DOHH2 (cell line): Measurements from ENCODE around the gene MAN2A1.
"Not testable (repeated sequence)": the region's sequence is repeated elsewhere in the genome, so short reads cannot be mapped to it uniquely, and the experiment has no call there.

Experiments used
- H3F3A ChIP-seq: fragments of 200-600 bp; sonication (generic), shearing (Covaris generic); 2 replicates; pipeline ENCODE4 v1.6.0; 2016; ENCODE audit warnings: antibody characterized with exemption, mild to moderate bottlenecking; ENCODE audit not compliant: control insufficient read depth, insufficient read depth
- H3K27ac ChIP-seq: fragments of 200-600 bp; sonication (generic); 2 replicates; pipeline ENCODE4 v1.5.1; 2014; ENCODE audit warnings: low read depth, mild to moderate bottlenecking, low read length, moderate library complexity
- H3K27me3 ChIP-seq: fragments of 200-600 bp; sonication (generic); 2 replicates; pipeline ENCODE4 v1.6.1; 2014; ENCODE audit warnings: mild to moderate bottlenecking, low read length, mixed read lengths; ENCODE audit not compliant: control insufficient read depth
- H3K36me3 ChIP-seq: fragments of 200-600 bp; sonication (generic); 2 replicates; pipeline ENCODE4 v1.6.1; 2014; ENCODE audit warnings: mild to moderate bottlenecking, low read length, moderate library complexity, mixed read lengths; ENCODE audit not compliant: control insufficient read depth
- H3K4me1 ChIP-seq: fragments of 200-600 bp; sonication (generic); 2 replicates; pipeline ENCODE4 v1.6.1; 2014; ENCODE audit warnings: mild to moderate bottlenecking, low read length, mixed read lengths; ENCODE audit not compliant: control insufficient read depth
- H3K4me2 ChIP-seq: fragments of 200-600 bp; sonication (generic); 2 replicates; pipeline ENCODE4 v1.6.0; 2014; ENCODE audit warnings: mild to moderate bottlenecking, low read length, moderate library complexity
- H3K4me3 ChIP-seq: fragments of 200-600 bp; sonication (generic); 2 replicates; pipeline ENCODE4 v1.5.1; 2014; ENCODE audit warnings: mild to moderate bottlenecking, low read length, mixed read lengths
- H3K79me2 ChIP-seq: fragments of 200-600 bp; sonication (generic); 2 replicates; pipeline ENCODE4 v1.6.1; 2014; ENCODE audit warnings: mild to moderate bottlenecking, low read length, mixed read lengths; ENCODE audit not compliant: control insufficient read depth
- H3K9me2 ChIP-seq: fragments of 200-600 bp; sonication (generic); replicated peaks from 2 replicates; pipeline ENCODE4 v1.6.1; 2014; ENCODE audit warnings: mild to moderate bottlenecking, low read length, mixed read lengths; ENCODE audit not compliant: control insufficient read depth
- H3K9me3 ChIP-seq: fragments of 200-600 bp; sonication (generic); 2 replicates; pipeline ENCODE4 v1.6.1; 2014; ENCODE audit warnings: antibody characterized with exemption, low read length, mixed read lengths; ENCODE audit not compliant: control insufficient read depth, insufficient read depth
- H4K20me1 ChIP-seq: fragments of 200-600 bp; sonication (generic); 2 replicates; pipeline ENCODE4 v1.6.0; 2014; ENCODE audit warnings: low read depth, mild to moderate bottlenecking, antibody characterized with exemption, low read length, moderate library complexity; ENCODE audit not compliant: control insufficient read depth, insufficient read depth
- CTCF ChIP-seq: fragments of 200-600 bp; sonication (generic); IDR thresholded peaks from one replicate; pipeline ENCODE4 v1.5.1; 2014; ENCODE audit warnings: antibody characterized with exemption, mild to moderate bottlenecking, low read depth, low read length; ENCODE audit not compliant: poor library complexity, severe bottlenecking
- EZH2phosphoT487 ChIP-seq: fragments of 200-600 bp; sonication (generic); IDR thresholded peaks from 2 replicates; pipeline ENCODE4 v1.6.1; 2017; ENCODE audit warnings: borderline replicate concordance, mild to moderate bottlenecking, antibody characterized with exemption, low read length, moderate library complexity, mixed read lengths

The MAN2A1 gene

GRCh38 chr5:109759306-109759705 lies 69.6 kb downstream of the MAN2A1 start:
- Histone ChIP-seq H3K4me1 (no peaks in the 10 kb centered on the region), H3K9me3 (no peaks in the 10 kb centered on the region), H3K27me3 (no peaks in the 10 kb centered on the region), H3K79me2 (no peaks in the 10 kb centered on the region), H4K20me1 (no peaks in the 10 kb centered on the region), H3F3A (no peaks in the 10 kb centered on the region), H3K4me2 (no peak overlapping the region), H3K36me3 (no peaks in the 10 kb centered on the region), H3K9me2 (no peaks in the 10 kb centered on the region), H3K4me3 (no peak overlapping the region), H3K27ac (no peak overlapping the region)
- TF ChIP-seq EZH2phosphoT487, result no peak
- no peak for TF ChIP-seq CTCF

- H3K79me2 ChIP-seq, H3K4me1 ChIP-seq, H3F3A ChIP-seq, H3K27ac ChIP-seq, H3K36me3 ChIP-seq, H3K9me2 ChIP-seq, H3K27me3 ChIP-seq, H3K4me3 ChIP-seq, H4K20me1 ChIP-seq, H3K9me3 ChIP-seq, H3K4me2 ChIP-seq: not testable (repeated sequence)
Measured at GRCh38 chr5:109760130-109760529, 70.4 kb downstream of the MAN2A1 start.

GRCh38 chr5:109762821-109763220 lies 73.1 kb downstream of the MAN2A1 start:
- no peaks in the 10 kb centered on the region for H3K4me1 ChIP-seq
- H3K79me2 ChIP-seq, result no peaks in the 10 kb centered on the region
- H3K36me3 ChIP-seq, result 0 out of 2 replicates have a peak, but pooled peaks cover 2% of the 10 kb centered on the region
- H3K9me3 ChIP-seq, result no peaks in the 10 kb centered on the region
- H3K4me3 ChIP-seq, result no peak overlapping the region
- no peaks in the 10 kb centered on the region for H4K20me1 ChIP-seq
- no peak overlapping the region for H3K4me2 ChIP-seq
- no peak overlapping the region for H3K27ac ChIP-seq
- H3F3A ChIP-seq, result no peaks in the 10 kb centered on the region
- H3K9me2 ChIP-seq, result no peaks in the 10 kb centered on the region
- H3K27me3 ChIP-seq, result no peaks in the 10 kb centered on the region
- no peak for TF ChIP-seq CTCF
- TF ChIP-seq EZH2phosphoT487, result no peak

GRCh38 chr5:109767184-109767995 lies 77.7 kb downstream of the MAN2A1 start:
- H4K20me1 ChIP-seq, result no peaks in the 10 kb centered on the region
- no peak for TF ChIP-seq CTCF
- TF ChIP-seq EZH2phosphoT487, result no peak
- H3K36me3 ChIP-seq, result peaks cover 14% of the 10 kb centered on the region; the same call in 1 of the 2 replicates

More at GRCh38 chr5:109767184-109767995, 77.7 kb downstream of the MAN2A1 start:
- Histone ChIP-seq H3K4me3 (no peak overlapping the region), H3K79me2 (no peaks in the 10 kb centered on the region), H3K27me3 (no peaks in the 10 kb centered on the region), H3K9me3 (no peaks in the 10 kb centered on the region), H3K9me2 (no peaks in the 10 kb centered on the region), H3K27ac (no peak overlapping the region), H3K4me1 (no peaks in the 10 kb centered on the region), H3K4me2 (no peak overlapping the region), H3F3A (no peaks in the 10 kb centered on the region)
